ENCODE results near the gene ATP5F1A. TPM values are rescaled to one million over a fixed set of nuclear protein-coding genes. Genes with fewer than 3 reads are reported as not detected.

Gene ATP5F1A
- total RNA-seq, 1 donor from 2014 or later, result 474 TPM

- no peaks in the 10 kb centered on the region for H4K20me1 ChIP-seq (ENCODE audit: insufficient read depth, low read length)
- H3K36me3 Mint-ChIP-seq (ENCODE audit: low read depth, unreplicated experiment), result peaks cover 2% of the 10 kb centered on the region
- no peak for FAIRE-seq
Measured at GRCh38 chr18:46061387-46061786, 36.7 kb downstream of the ATP5F1A start.

GRCh38 chr18:46060359-46060841 lies 37.7 kb downstream of the ATP5F1A start:
- TF ChIP-seq CTCF (IDR thresholded peaks at IDR 0.05; ENCODE audit: insufficient read depth, low read depth, low read length) (no peak), EZH2 (IDR thresholded peaks at IDR 0.05; ENCODE audit: insufficient read depth, low read length) (no peak)
- Histone ChIP-seq H3K9me3 (ENCODE audit: insufficient read depth, low read depth, low read length) (no peaks in the 10 kb centered on the region), H4K20me1 (ENCODE audit: insufficient read depth, low read length) (peaks cover under 1% of the 10 kb centered on the region), H2AFZ (ENCODE audit: low read depth, low read length) (no peak overlapping the region), H3K4me2 (ENCODE audit: low read length) (no peak overlapping the region), H3K79me2 (ENCODE audit: insufficient read depth, low read length) (no peaks in the 10 kb centered on the region), H3K4me3 (ENCODE audit: insufficient read depth, low read depth, low read length) (no peak overlapping the region), H3K27ac (ENCODE audit: low read depth, low read length) (no peak overlapping the region), H3K4me1 (ENCODE audit: insufficient read depth, low read length) (no peaks in the 10 kb centered on the region), H3K9ac (ENCODE audit: low read length) (no peak overlapping the region), H3K27me3 (ENCODE audit: insufficient read depth, low read length) (no peaks in the 10 kb centered on the region), H3K36me3 (ENCODE audit: insufficient read depth, low read length) (no peaks in the 10 kb centered on the region)
- H3K27ac Mint-ChIP-seq (ENCODE audit: unreplicated experiment), result no peak overlapping the region
- H3K4me3 Mint-ChIP-seq (ENCODE audit: unreplicated experiment), result no peak overlapping the region
- peaks cover 3% of the 10 kb centered on the region for H3K27me3 Mint-ChIP-seq (ENCODE audit: low read depth, unreplicated experiment)
- peaks cover 2% of the 10 kb centered on the region for H3K4me1 Mint-ChIP-seq (ENCODE audit: low read depth, unreplicated experiment)
- no peak for FAIRE-seq
- H3K36me3 Mint-ChIP-seq (ENCODE audit: low read depth, unreplicated experiment), result peaks cover 2% of the 10 kb centered on the region
- no peak for DNase-seq (ENCODE audit: low read depth)
- no peaks in the 10 kb centered on the region for H3K9me3 Mint-ChIP-seq (ENCODE audit: unreplicated experiment)

More at GRCh38 chr18:46061387-46061786, 36.7 kb downstream of the ATP5F1A start:
- TF ChIP-seq CTCF (IDR thresholded peaks at IDR 0.05; ENCODE audit: insufficient read depth, low read depth, low read length) (no peak), EZH2 (IDR thresholded peaks at IDR 0.05; ENCODE audit: insufficient read depth, low read length) (no peak)
- Histone ChIP-seq H3K4me3 (ENCODE audit: insufficient read depth, low read depth, low read length) (no peak overlapping the region), H2AFZ (ENCODE audit: low read depth, low read length) (no peak overlapping the region), H3K9ac (ENCODE audit: low read length) (no peak overlapping the region), H3K4me1 (ENCODE audit: insufficient read depth, low read length) (no peaks in the 10 kb centered on the region), H3K79me2 (ENCODE audit: insufficient read depth, low read length) (no peaks in the 10 kb centered on the region), H3K27me3 (ENCODE audit: insufficient read depth, low read length) (no peaks in the 10 kb centered on the region), H3K27ac (ENCODE audit: low read depth, low read length) (no peak overlapping the region), H3K36me3 (ENCODE audit: insufficient read depth, low read length) (no peaks in the 10 kb centered on the region), H3K9me3 (ENCODE audit: insufficient read depth, low read depth, low read length) (no peaks in the 10 kb centered on the region), H3K4me2 (ENCODE audit: low read length) (no peak overlapping the region)
- no peak for DNase-seq (ENCODE audit: low read depth)
- peaks cover 2% of the 10 kb centered on the region for H3K4me1 Mint-ChIP-seq (ENCODE audit: low read depth, unreplicated experiment)
- H3K9me3 Mint-ChIP-seq (ENCODE audit: unreplicated experiment), result no peaks in the 10 kb centered on the region
- no peaks in the 10 kb centered on the region for H3K27me3 Mint-ChIP-seq (ENCODE audit: low read depth, unreplicated experiment)
- H3K4me3 Mint-ChIP-seq (ENCODE audit: unreplicated experiment), result no peak overlapping the region
- no peak overlapping the region for H3K27ac Mint-ChIP-seq (ENCODE audit: unreplicated experiment)

- TF ChIP-seq CTCF (IDR thresholded peaks at IDR 0.05; ENCODE audit: insufficient read depth, low read depth, low read length), result no peak
- no peak for TF ChIP-seq EZH2 (IDR thresholded peaks at IDR 0.05; ENCODE audit: insufficient read depth, low read length)
- Histone ChIP-seq H3K9ac (ENCODE audit: low read length) (no peak overlapping the region), H4K20me1 (ENCODE audit: insufficient read depth, low read length) (peaks cover 6% of the 10 kb centered on the region), H2AFZ (ENCODE audit: low read depth, low read length) (no peak overlapping the region), H3K4me3 (ENCODE audit: insufficient read depth, low read depth, low read length) (no peak overlapping the region), H3K4me2 (ENCODE audit: low read length) (no peak overlapping the region), H3K36me3 (ENCODE audit: insufficient read depth, low read length) (no peaks in the 10 kb centered on the region), H3K9me3 (ENCODE audit: insufficient read depth, low read depth, low read length) (no peaks in the 10 kb centered on the region), H3K4me1 (ENCODE audit: insufficient read depth, low read length) (peaks cover 6% of the 10 kb centered on the region), H3K79me2 (ENCODE audit: insufficient read depth, low read length) (no peaks in the 10 kb centered on the region), H3K27ac (ENCODE audit: low read depth, low read length) (no peak overlapping the region), H3K27me3 (ENCODE audit: insufficient read depth, low read length) (no peaks in the 10 kb centered on the region)
- Mint-ChIP-seq H3K4me3 (ENCODE audit: unreplicated experiment) (no peak overlapping the region), H3K36me3 (ENCODE audit: low read depth, unreplicated experiment) (peaks cover 1% of the 10 kb centered on the region), H3K27ac (ENCODE audit: unreplicated experiment) (no peak overlapping the region), H3K27me3 (ENCODE audit: low read depth, unreplicated experiment) (peaks cover 3% of the 10 kb centered on the region), H3K4me1 (ENCODE audit: low read depth, unreplicated experiment) (peaks cover 12% of the 10 kb centered on the region), H3K9me3 (ENCODE audit: unreplicated experiment) (no peaks in the 10 kb centered on the region)
- DNase-seq (ENCODE audit: low read depth), result no peak
- FAIRE-seq, result no peak
Measured at GRCh38 chr18:46055838-46056230, 42.3 kb downstream of the ATP5F1A start.
